Islet of Langerhans (tissue), 1 donor: ENCODE results near the gene EN2.

Experiments
- FAIRE-seq: peaks from one replicate; lab custom pipeline; 2011; peaks lifted over from hg19 to GRCh38; lab: Jason Lieb, UNC

The EN2 gene

GRCh38 chr7:155464183-155464582 is 6.3 kb downstream of the EN2 start:
- no peak for FAIRE-seq

DNA sequence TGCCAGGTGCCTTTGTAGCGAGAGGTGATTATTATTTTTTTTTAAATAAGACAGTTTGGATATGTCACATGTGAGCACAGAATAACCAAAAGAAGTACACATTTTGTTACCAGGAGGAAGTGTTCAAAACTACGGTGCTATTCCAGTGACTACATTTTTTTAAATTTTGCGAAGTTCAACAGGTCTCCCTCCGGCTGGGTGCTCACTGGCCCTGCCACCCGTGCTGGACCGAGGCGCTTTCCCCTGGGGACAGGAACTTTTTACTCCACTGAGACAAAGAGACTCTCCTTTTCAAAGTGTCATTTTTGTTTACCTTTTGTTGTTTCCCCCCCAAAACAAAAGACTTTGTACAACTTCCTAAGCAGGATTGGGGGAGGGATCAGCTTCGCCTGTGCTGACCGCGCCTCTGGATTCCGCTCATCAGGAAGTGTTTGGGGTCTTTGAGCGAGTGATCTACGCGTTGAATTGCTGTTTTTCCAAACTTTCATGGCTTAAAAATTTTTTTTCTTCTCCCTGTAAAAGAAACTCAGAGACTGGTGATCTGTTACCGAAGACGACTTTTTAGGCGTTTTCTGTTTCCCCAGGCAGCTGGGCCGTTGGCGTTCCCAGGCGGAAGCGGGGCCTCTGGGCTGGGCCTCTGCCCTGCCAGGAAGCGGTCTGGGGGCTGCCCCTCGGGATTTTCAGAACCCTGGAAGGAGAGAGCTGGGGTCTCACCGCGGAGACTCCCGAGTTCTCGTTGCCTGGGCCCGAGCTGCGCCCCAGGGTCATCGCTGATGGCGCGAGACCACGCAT is 7.2 kb downstream of the EN2 start:
- FAIRE-seq: no peak

- FAIRE-seq: no peak
Observed at GRCh38 chr7:155465761-155466141, 7.8 kb downstream of the EN2 start.

DNA sequence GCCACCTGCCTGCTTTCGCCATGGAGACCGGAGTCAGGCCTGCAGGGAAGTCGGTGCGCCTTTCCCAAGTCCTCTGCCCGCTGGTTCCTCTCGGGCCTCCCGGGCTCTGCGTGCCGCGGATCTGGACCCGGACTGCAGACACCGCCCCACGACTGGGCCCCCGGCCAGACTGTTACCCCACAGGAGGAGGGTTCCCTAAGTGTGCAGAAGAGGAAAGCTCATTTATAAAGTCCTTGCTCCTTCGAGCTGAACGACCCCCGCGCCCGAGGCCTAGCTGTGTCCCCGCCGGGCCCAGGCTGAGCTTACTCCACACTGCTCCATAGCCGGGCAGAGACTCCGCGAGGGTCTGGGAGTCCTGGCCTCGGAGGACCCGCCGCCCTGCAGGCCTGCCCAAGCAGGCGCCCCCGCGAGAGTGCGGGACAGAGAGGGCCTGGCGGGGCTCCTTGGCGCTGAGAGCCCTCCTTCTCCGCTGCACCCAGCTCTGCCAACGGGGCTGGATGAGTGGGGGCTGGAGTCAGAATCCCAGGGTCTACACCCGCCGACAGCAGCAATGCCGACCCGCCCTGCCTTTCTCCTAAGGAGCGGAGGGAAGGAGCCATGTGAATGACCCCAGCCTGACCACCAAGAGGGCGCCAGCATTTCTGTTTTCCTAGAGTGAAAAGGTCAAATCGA is 8.3 kb downstream of the EN2 start:
- FAIRE-seq: no peak

- FAIRE-seq: no peak
Observed at GRCh38 chr7:155466814-155467733, 9.1 kb downstream of the EN2 start.

DNA sequence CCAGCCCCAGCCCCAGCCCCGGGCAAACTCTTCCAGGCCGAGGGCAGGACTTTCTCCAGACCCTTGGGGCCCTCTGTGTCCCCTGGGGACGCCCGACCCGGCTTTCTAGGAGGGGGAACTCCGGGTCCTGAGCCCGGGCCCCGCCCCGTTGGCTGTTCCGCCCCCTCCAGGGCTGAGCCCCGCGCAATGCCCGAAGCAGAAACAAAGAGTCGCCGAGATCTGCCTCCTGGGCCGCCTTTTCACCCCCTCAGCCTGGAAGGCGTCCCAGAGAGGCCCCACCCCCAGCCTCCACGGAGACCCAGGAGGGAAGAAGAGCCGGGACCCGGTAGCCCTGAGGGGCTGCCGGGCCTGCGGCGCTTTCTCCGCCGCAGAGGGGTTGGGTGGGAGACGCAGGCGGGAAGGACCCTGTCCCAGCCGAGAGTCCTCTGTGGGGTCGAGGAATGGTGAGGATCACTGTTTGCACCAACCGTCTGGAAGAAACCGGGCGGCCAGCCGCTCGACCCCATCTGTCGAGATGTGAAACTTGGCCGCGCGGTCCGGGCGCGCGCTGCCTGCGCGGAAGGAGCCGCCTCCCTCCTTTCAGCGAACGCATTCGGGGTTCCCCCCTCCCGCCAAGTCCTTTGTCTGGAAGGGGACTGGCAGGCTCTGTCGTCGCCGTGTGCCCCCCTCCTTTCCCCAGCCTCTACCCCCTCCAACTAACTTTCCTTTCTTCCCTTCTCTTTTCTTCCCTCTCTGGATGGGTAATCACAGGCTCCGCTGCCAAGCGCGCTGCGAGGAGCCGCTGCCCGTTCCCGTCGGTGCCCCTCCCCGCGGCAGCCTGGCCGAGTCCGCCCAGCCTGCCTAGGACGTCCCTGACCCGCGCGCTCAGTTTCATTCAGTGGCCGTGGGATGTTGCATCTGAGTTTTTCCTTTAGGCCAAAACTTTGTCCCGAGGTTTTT is 10.2 kb downstream of the EN2 start:
- no peak for FAIRE-seq

GRCh38 chr7:155468785-155469148 is 10.8 kb downstream of the EN2 start:
- FAIRE-seq: no peak

GRCh38 chr7:155469311-155470185 is 11.6 kb downstream of the EN2 start:
- no peak for FAIRE-seq

GRCh38 chr7:155470186-155470487 is 12.2 kb downstream of the EN2 start:
- FAIRE-seq: no peak

- no peak for FAIRE-seq
Observed at GRCh38 chr7:155470686-155471638, 13.0 kb downstream of the EN2 start.

DNA sequence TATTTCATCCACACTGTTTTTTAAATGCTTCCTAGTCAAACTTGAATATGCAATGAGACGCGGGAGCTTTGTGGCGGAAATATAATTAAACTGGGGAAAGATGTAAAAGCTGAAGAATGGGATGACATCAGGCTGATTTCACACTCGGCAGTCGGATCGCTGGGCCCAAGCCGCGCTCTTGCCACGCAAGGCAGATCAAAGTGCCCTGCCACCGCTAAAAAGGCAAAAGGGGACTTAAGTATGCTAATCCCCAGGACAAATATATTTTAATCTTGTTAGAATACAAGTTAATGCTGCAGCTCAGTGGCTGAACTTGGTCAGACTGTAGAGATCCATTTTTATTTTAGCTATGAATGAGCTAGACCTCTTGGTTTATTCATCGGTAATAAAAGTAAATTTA is 13.8 kb downstream of the EN2 start:
- no peak for FAIRE-seq

- no peak for FAIRE-seq
Observed at GRCh38 chr7:155477476-155477875, 19.5 kb downstream of the EN2 start.

GRCh38 chr7:155481764-155482163 is 23.8 kb downstream of the EN2 start:
- FAIRE-seq: no peak

DNA sequence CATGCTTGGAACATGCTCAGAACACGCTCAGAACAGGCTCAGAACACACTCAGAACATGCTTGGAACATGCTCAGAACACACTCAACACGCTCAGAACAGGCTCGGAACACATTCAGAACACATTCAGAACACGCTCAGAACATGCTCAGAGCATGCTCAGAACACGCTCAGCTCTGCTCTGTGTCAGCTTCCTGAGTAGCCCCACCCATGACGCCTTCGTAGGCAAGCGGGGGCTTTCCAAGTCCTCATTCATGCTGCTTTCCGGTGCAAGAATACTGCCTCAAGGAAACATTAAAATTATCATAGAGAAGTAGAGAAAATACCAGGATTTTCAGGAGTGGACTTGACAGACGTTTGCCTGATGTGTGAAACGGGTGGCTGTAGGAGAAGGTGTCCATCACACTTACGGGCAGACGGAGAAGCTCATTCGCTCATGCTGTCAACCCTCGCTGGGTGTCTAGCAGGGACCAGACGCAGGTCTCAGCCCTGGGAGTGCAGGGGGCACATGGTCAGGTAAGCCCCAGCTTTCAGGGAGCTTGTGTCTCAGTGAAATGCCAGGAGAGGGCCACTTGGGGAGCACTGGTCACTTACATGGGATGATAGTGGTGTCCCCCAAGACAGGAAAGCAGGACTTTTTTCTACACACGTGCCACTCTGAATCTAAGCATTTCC is 24.7 kb downstream of the EN2 start:
- FAIRE-seq: no peak

DNA sequence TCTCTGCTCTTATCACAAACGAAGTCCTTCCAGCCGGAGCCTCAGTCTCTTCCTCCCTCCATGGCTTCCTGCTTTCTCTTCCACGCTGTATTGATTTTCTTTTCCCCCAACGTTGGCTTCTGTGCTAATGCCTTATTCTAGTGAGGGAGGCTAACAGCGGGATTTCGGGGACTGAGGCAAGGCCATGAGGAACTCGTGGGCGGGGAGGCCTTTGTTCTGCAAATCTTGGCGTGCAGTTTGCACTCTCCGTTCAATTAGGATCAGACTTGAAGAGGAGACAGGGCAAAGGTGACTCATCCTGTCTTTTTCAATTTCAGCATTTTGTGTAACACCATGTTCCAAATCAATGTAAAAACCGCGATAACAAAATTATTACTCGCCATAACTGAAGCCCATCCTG is 25.3 kb downstream of the EN2 start:
- FAIRE-seq: no peak

DNA sequence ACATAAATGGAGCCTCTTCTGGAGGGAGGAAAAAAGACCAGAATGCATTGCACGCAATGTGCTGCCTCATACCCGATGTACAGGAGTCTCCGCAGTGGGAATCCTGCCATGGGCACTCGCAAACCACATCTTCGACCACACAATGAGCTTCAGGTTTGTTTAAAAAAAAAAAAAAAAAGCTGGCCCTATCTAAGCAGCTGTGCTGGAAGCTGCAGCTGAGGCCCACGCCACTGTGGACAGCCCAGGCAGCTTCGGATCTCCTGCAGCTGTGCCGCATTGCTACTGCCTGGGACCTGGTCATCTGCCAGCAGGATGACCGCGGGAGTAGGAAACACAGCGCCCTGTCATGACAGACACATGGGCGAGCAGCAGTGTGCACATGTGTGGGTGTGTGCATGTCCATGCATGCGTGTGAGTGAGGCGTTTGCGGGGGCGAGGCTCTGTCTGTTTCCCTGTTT is 26.0 kb downstream of the EN2 start:
- FAIRE-seq: no peak

GRCh38 chr7:155484483-155485399 is 26.8 kb downstream of the EN2 start:
- FAIRE-seq: no peak
